K562 (cell line): Measurements from ENCODE around the gene RPL29.
"Not testable (repeated sequence)": the region's sequence is repeated elsewhere in the genome, so short reads cannot be mapped to it uniquely, and the experiment has no call there.

Experiments
- CHD2 ChIP-seq: IDR thresholded peaks from 2 replicates; pipeline ENCODE4 v1.6.1; 2011; ENCODE audit warnings: low read depth, low read length
- FOXA3 ChIP-seq, 2 experiments: fragments of 450-650 bp in 1 of 2; sonication (generic) in 1 of 2; formaldehyde crosslinking; IDR thresholded peaks in 1 of 2; conservative IDR thresholded peaks in 1 of 2; 2 replicates each; pipeline versions ENCODE4 v1.4.0 to v1.8.0; 2020 to 2022; ENCODE audit warnings: mild to moderate bottlenecking in 2 of 2, missing genetic modification reagents in 1 of 2
- NELFE ChIP-seq: IDR thresholded peaks from 2 replicates; pipeline ENCODE4 v1.6.1; 2011; ENCODE audit warnings: mild to moderate bottlenecking; ENCODE audit not compliant: insufficient read depth, insufficient read length
- TRIM24 ChIP-seq, 2 experiments: fragments of 450-650 bp; IDR thresholded peaks; 2 replicates each; pipeline ENCODE4 v1.6.1; 2016
- TF ChIP-seq, protein P1 (sequence below): sonication (generic); formaldehyde crosslinking; IDR thresholded peaks from 2 replicates; pipeline ENCODE4 v1.9.0; 2022; ENCODE audit warnings: mild to moderate bottlenecking, missing genetic modification reagents
- TF ChIP-seq, protein P2 (sequence below), 3 experiments: IDR thresholded peaks in 2 of 3; conservative IDR thresholded peaks in 1 of 3; 2 replicates each; pipeline ENCODE4 v1.5.1; 2011 to 2012; ENCODE audit warnings: low read length in 3 of 3, mild to moderate bottlenecking in 3 of 3, control low read depth in 2 of 3, improper control_type of control experiment in 1 of 3, inconsistent platforms in 1 of 3, low read depth in 1 of 3, mixed read lengths in 1 of 3, moderate library complexity in 1 of 3; ENCODE audit not compliant: insufficient read depth in 2 of 3

DNA sequence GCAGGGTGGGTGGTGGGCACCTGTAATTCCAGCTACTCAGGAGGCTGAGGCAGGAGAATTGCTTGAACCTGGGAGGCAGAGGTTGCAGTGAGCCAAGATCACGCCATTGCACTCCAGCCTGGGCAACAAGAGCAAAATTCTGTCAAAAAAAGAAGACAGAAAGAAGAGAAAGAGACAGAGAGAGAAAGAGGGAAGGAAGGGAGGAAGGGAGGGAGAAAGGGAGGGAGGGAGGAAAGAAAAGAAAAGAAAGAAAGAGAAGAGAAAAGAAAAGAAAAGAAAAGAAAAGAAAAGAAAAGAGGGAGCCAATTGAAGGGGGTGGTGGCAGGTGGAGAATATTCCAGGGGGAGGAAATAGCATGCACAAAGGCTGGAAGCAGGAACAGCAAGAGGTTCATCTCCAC lies 47.3 kb upstream of the RPL29 start:
- not testable (repeated sequence) for TF ChIP-seq TRIM24 (IDR thresholded peaks at IDR 0.05); CHD2; FOXA3 (CRISPR knock-in tag; conservative IDR thresholded peaks at IDR 0.05 in 1 of 2, IDR thresholded peaks at IDR 0.05 in 1 of 2); NELFE
- TF ChIP-seq, protein P1, sequence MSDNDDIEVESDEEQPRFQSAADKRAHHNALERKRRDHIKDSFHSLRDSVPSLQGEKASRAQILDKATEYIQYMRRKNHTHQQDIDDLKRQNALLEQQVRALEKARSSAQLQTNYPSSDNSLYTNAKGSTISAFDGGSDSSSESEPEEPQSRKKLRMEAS = not testable (repeated sequence)
- TF ChIP-seq, protein P2, sequence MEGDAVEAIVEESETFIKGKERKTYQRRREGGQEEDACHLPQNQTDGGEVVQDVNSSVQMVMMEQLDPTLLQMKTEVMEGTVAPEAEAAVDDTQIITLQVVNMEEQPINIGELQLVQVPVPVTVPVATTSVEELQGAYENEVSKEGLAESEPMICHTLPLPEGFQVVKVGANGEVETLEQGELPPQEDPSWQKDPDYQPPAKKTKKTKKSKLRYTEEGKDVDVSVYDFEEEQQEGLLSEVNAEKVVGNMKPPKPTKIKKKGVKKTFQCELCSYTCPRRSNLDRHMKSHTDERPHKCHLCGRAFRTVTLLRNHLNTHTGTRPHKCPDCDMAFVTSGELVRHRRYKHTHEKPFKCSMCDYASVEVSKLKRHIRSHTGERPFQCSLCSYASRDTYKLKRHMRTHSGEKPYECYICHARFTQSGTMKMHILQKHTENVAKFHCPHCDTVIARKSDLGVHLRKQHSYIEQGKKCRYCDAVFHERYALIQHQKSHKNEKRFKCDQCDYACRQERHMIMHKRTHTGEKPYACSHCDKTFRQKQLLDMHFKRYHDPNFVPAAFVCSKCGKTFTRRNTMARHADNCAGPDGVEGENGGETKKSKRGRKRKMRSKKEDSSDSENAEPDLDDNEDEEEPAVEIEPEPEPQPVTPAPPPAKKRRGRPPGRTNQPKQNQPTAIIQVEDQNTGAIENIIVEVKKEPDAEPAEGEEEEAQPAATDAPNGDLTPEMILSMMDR (IDR thresholded peaks at IDR 0.05 in 2 of 3, conservative IDR thresholded peaks at IDR 0.05 in 1 of 3; ENCODE audit: insufficient read depth in 2 of 3, low read depth in 1 of 3, low read length in 3 of 3) = not testable (repeated sequence)
